Thymus (tissue), 11 donors: ENCODE data around the gene ADAD2. TPM values are rescaled to one million over a fixed set of nuclear protein-coding genes. Genes with fewer than 3 reads are reported as not detected.

Source experiments
- DNase-seq, 9 donors: peaks; one replicate each; pipeline ENCODE4 v3.0.0-alpha.2; 2013; ENCODE audit warnings: low spot score in 9 of 9, low read depth in 6 of 9, missing footprints in 1 of 9
- H3K27ac ChIP-seq, 2 donors: one replicate each; pipeline ENCODE4 v1.5.1; 2013; ENCODE audit warnings: control low read depth in 1 of 2, low read depth in 1 of 2, low read length in 1 of 2, mild to moderate bottlenecking in 1 of 2, moderate library complexity in 1 of 2
- H3K27me3 ChIP-seq, 2 donors: one replicate each; pipeline ENCODE4 v1.5.1; 2013; ENCODE audit warnings: low read length in 1 of 2; ENCODE audit not compliant: control insufficient read depth in 2 of 2, insufficient read depth in 1 of 2
- H3K36me3 ChIP-seq, 2 donors: one replicate each; pipeline ENCODE4 v1.5.1; 2013; ENCODE audit warnings: low read length in 1 of 2, mild to moderate bottlenecking in 1 of 2, moderate library complexity in 1 of 2; ENCODE audit not compliant: control insufficient read depth in 2 of 2, insufficient read depth in 2 of 2
- H3K4me1 ChIP-seq, 2 donors: one replicate each; pipeline ENCODE4 v1.5.1; 2013; ENCODE audit warnings: low read length in 2 of 2; ENCODE audit not compliant: control insufficient read depth in 2 of 2, insufficient read depth in 2 of 2
- H3K4me3 ChIP-seq, 2 donors: one replicate each; pipeline ENCODE4 v1.5.1; 2013; ENCODE audit warnings: low read length in 2 of 2, control low read depth in 1 of 2, mild to moderate bottlenecking in 1 of 2
- H3K9me3 ChIP-seq, 2 donors: one replicate each; pipeline ENCODE4 v1.5.1; 2013; ENCODE audit warnings: low read length in 1 of 2, mild to moderate bottlenecking in 1 of 2; ENCODE audit not compliant: control insufficient read depth in 2 of 2, insufficient read depth in 1 of 2
- WGBS: extraction: QIAGEN DNeasy Blood & Tissue Kit; methylation state at CpG from one replicate; pipeline ENCODE4 v1.1.7; 2013; 5-methylcytosine and 5-hydroxymethylcytosine counted together
- polyA plus RNA-seq: library from polyadenylated mRNA; stranded (reverse); fragments of 200-250 nt; gene quantifications from one replicate; pipeline ENCODE4 v1.2.3, GENCODE V29; 2013
- total RNA-seq: library from RNA; stranded (reverse); fragments of 120-200 nt; gene quantifications from one replicate; pipeline ENCODE4 v1.2.4, GENCODE V29; 2013
- donor health status: healthy.

The ADAD2 gene
- total and polyA plus RNA-seq, 2 donors = 0.38 to 0.71 TPM

DNA sequence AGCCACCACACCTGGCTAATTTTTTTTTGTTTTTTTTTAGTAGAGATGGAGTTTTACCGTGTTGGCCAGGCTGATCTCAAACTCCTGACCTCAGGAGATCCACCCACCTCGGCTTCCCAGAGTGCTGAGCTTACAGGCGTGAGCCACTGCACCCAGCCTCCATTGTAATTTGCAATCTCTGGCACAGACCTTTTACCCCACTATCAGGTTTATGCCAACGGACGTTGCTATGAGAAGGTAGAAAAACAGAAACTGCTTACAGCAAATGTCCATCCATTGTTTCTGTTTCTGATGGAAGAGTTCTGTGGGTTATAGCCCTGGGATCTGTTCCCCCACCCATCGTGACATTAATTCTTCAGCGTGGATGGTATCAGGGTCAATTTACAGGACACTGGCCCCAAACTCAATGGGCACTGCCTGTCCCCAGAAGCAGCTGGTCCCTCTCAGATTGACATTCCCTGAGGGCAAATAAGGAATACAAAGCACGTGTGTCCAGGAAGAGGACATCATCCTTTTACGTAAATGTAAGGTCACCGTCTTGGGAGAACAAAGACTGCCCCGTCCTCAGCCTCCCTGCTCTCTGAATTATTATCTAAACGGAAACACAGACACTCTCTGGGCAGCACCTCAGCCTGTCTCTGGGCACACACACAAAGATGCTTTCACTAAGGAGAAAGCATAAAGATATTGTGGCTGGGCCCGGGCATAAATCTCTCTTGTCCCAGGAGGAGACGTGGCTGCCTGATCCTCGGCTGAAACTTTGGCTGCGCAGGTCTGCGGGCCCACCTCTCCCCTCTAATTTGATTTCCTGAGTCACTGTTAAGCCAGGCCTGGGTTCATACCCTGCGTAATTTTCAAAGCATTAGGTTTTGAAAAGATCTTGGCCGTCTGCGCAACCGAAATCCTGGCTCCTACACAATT, 43.6 kb downstream of the ADAD2 start:
- WGBS = 81% methylated on average over 21 of the region's 21 CpGs
- H3K27me3 ChIP-seq = peaks cover 0 to 13% of the 10 kb centered on the region in 2 donors
- H3K27ac ChIP-seq = no peak overlapping the region
- H3K4me1 ChIP-seq = no peaks in the 10 kb centered on the region
- no peak for DNase-seq
- no peaks in the 10 kb centered on the region for H3K36me3 ChIP-seq
- no peak overlapping the region for H3K4me3 ChIP-seq
- H3K9me3 ChIP-seq = no peaks in the 10 kb centered on the region

DNA sequence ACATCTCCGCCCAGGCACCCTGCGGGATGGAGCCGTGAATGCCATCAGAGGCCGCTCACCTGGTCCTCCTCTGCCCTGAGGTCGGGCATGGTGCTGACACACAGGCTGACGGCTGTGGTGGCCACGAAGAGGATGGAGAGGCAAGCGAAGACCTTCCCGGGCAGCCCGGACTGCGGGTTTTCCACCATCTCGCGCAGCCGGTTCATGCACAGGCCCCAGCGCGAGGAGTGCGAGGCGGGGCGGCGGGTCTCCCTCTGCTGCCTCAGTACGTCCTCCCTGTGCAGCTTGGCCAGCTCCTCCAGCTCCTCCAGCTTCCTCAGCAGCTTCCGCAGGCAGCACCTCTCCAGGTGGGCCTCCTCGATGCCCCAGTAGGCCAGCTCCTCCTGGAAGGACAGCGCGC, 45.7 kb downstream of the ADAD2 start:
- no peaks in the 10 kb centered on the region for H3K9me3 ChIP-seq
- H3K4me3 ChIP-seq = no peak overlapping the region
- no peaks in the 10 kb centered on the region for H3K4me1 ChIP-seq
- 91% methylated on average over 25 of the region's 25 CpGs for WGBS
- H3K36me3 ChIP-seq = no peaks in the 10 kb centered on the region
- DNase-seq = no peak
- H3K27ac ChIP-seq = no peak overlapping the region
- H3K27me3 ChIP-seq = peaks cover 1 to 22% of the 10 kb centered on the region in 2 donors

DNA sequence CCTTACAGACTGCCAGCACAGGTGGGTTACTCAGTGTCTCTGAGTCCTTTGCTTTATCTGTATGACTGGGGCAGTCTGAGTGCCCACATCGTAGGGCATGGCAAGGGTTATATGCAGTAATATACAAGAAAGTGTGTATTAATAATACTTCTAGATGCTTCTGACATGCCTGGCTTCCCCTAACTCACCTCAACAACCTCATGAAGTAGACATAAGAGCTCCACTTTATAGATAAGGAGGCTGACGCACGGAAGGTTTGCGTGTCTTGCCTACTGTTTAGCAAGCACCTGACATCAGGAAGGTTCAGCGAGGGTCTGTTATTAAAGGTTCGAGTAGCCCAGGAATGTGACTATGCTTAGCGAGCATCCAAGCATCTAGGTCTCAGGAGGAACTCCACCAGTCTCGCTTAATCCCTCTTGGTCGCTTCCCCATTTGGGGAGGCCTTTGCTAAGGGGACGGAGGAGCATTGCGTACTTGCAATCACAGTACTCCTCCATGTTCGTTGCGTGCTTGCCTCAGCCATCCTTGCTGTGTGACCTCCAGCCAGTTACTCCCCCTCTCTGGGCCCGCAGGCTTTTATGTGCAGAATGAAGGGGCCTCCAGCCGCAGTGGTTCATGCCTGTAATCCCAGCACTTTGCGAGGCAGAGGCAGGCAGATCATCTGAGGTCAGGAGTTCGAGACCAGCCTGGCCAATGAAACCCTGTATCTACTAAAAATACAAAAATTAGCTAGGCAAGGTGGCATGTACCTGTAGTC, 47.2 kb downstream of the ADAD2 start:
- H3K36me3 ChIP-seq = no peaks in the 10 kb centered on the region
- WGBS = 93% methylated on average over 17 of the region's 17 CpGs
- no peak for DNase-seq

DNA sequence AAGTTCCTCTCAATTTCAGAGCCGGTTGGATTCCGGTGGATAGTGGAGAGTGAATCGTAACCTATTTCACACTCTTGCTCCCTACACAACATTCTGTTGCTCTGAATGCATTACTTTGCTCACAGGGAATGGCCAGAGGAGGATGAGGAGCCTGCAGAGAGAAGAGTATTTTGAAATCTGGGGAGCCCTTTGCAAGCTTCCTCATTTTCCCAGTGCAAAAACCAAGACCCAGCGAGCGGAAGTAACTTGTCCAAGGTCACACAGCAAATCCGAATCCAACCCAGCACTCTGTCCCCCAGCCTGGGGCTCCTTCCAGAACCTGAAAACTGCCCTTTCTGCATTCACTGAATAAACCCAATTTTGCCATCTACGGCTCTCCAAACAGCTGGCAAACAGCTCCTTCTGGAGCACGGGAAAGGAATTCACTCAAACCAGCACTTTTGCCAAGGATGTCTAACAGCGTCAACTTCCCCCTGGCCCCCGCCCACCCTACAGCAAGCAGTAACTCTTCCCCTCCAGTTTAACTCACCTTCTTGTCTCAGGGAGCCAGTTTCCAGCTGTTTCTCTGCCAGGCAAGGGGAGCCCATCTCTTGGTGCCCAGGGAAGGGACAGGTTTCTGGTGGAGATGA, 48.3 kb downstream of the ADAD2 start:
- H3K36me3 ChIP-seq = no peaks in the 10 kb centered on the region
- no peaks in the 10 kb centered on the region for H3K9me3 ChIP-seq
- H3K4me3 ChIP-seq = no peak overlapping the region
- 53% methylated on average over 10 of the region's 10 CpGs for WGBS
- H3K27ac ChIP-seq = no peak overlapping the region
- H3K4me1 ChIP-seq = no peaks in the 10 kb centered on the region
- H3K27me3 ChIP-seq = peaks cover 2 to 22% of the 10 kb centered on the region in 2 donors
- no peak for DNase-seq

More for the DNA sequence above, 47.2 kb downstream of the ADAD2 start:
- no peak overlapping the region for H3K27ac ChIP-seq
- no peak overlapping the region for H3K4me3 ChIP-seq
- H3K4me1 ChIP-seq = no peaks in the 10 kb centered on the region
- no peaks in the 10 kb centered on the region for H3K9me3 ChIP-seq
- H3K27me3 ChIP-seq = peaks cover 2 to 22% of the 10 kb centered on the region in 2 donors

DNA sequence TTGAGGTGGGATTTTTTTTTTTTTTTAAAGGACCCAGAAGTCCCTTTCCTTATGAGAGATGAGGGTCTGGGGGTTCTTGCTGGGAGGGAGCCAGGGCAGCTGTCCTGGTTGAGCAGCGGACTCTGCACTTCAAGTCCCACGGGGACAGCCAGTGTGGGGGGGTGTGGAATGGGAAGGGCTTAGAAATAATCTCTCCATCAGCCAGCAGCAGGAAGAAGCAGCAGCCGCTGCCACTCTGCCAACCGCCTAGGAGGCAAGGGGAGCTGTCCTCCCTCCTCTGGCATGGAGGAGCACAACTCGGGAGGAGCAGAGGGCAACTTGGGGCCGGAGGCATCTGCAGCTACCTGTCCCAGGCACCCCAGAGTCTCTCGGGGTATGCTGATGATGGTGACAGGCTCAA, 49.0 kb downstream of the ADAD2 start, which contains the start of gene KCNG4:
TSS of gene KCNG4 (minus strand) at position 104 of the 400 bp plus-strand sequence. CDS start 2,527 bp downstream, outside the sequence.
- Histone ChIP-seq H3K27ac (no peak within 1 kb of the TSS), H3K36me3 (no peaks in the 10 kb centered on the region), H3K4me1 (no peaks in the 10 kb centered on the region), H3K9me3 (no peaks in the 10 kb centered on the region), H3K27me3 (peaks cover 2 to 22% of the 10 kb centered on the region in 2 donors), H3K4me3 (no peak within 1 kb of the TSS)
- no peak for DNase-seq
- 40% methylated on average over 7 of the region's 7 CpGs for WGBS

DNA sequence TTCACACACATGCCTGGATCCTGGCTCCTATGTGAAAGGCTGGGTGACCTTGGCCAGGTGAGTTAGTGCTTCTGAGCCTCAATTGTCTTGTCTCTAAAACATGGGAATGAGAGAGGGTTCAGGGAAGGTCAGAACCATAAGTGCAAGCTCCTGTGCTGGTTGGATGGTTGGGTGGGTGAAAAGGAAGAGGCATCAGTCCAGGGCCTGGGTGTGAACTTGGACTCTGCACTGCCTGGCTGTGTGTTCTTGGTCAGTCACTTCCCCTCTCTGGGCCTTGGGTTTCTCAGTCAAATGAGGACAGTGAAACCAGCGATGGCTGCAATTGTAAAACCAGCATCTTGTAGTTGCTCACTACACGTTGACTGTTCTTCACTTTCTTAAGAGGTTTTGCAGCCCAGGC, 49.5 kb downstream of the ADAD2 start:
- no peaks in the 10 kb centered on the region for H3K9me3 ChIP-seq
- peaks cover 2 to 22% of the 10 kb centered on the region in 2 donors for H3K27me3 ChIP-seq
- H3K4me3 ChIP-seq = no peak overlapping the region
- H3K27ac ChIP-seq = no peak overlapping the region
- no peaks in the 10 kb centered on the region for H3K36me3 ChIP-seq
- DNase-seq = no peak
- no peaks in the 10 kb centered on the region for H3K4me1 ChIP-seq
- 93% methylated on average over 2 of the region's 2 CpGs for WGBS

DNA sequence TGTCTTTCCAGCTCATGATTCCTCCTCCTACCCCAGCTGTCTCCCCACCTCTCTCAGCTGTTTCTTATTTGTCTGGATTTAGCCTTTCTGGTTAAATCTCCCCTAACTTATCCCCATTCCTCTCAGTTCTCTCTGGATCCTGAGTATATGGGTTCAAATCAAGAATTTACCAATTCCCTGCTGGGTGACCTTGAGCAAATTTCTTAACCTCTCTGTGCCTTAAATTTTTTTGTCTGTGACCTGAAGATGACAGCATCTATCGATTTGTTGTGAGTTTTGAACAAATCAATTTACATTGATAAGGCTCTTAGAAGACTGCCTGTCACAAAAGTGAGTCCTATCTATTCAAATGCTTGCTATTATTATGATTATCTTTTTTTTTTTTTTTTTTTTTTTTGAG, 50.8 kb downstream of the ADAD2 start:
- no peaks in the 10 kb centered on the region for H3K36me3 ChIP-seq
- no peak overlapping the region for H3K4me3 ChIP-seq
- no peak overlapping the region for H3K27ac ChIP-seq
- no peak for DNase-seq
- WGBS = 85% methylated on average over 1 of the region's 1 CpG
- peaks cover 2 to 16% of the 10 kb centered on the region in 2 donors for H3K27me3 ChIP-seq
- H3K4me1 ChIP-seq = no peaks in the 10 kb centered on the region
- H3K9me3 ChIP-seq = no peaks in the 10 kb centered on the region

DNA sequence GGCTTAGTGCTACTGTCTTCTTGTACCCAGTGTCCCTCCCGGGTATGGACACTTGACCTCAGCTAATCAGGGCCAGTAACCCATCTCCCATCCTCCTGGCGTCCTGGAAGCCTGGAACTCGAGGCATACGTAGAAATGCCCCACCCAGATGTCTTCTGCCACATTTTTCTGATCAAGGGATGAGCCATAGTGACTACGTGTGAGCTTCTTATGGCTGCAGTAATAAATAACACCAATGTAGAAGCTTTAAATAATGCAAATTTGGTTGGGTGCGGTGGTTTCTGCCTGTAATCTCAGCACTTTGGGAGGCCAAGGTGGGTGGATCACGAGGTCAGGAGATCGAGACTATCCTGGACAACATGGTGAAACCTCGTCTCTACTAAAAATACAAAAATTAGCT, 51.9 kb downstream of the ADAD2 start:
- no peaks in the 10 kb centered on the region for H3K4me1 ChIP-seq
- no peaks in the 10 kb centered on the region for H3K36me3 ChIP-seq
- no peak overlapping the region for H3K27ac ChIP-seq
- H3K27me3 ChIP-seq = peaks cover 2 to 15% of the 10 kb centered on the region in 2 donors
- no peak overlapping the region for H3K4me3 ChIP-seq
- no peak for DNase-seq
- no peaks in the 10 kb centered on the region for H3K9me3 ChIP-seq
- 90% methylated on average over 9 of the region's 9 CpGs for WGBS
